Fibroblast of skin of right biceps (primary cell): ENCODE results near the gene KRTAP29-1.
"Not testable (repeated sequence)": the region's sequence is repeated elsewhere in the genome, so short reads cannot be mapped to it uniquely, and the experiment has no call there.

Experiments used
- DNase-seq: peaks from one replicate; pipeline ENCODE4 v3.0.0-alpha.2; 2013

KRTAP29-1 gene

GRCh38 chr17:41301916-41302901 lies at the start of gene KRTAP29-1:
Gene KRTAP29-1 (minus strand): TSS chr17:41302851. CDS start chr17:41302851, 0 bp downstream.
- DNase-seq: no peak

- no peak for DNase-seq
Observed at GRCh38 chr17:41351177-41351576, 48.5 kb upstream of the KRTAP29-1 start.

GRCh38 chr17:41350381-41350878 lies 47.8 kb upstream of the KRTAP29-1 start, which contains the start of gene KRT33A:
Gene KRT33A (minus strand): TSS chr17:41350828. CDS start chr17:41350767, 61 bp downstream.
- not testable (repeated sequence) for DNase-seq

- no peak for DNase-seq
Observed at GRCh38 chr17:41347869-41348760, 45.5 kb upstream of the KRTAP29-1 start.

- DNase-seq: not testable (repeated sequence)
Observed at GRCh38 chr17:41346421-41346820, 43.8 kb upstream of the KRTAP29-1 start.

- no peak for DNase-seq
Observed at GRCh38 chr17:41345992-41346391, 43.3 kb upstream of the KRTAP29-1 start.

- no peak for DNase-seq
Observed at GRCh38 chr17:41343029-41343428, 40.4 kb upstream of the KRTAP29-1 start.

- no peak for DNase-seq
Observed at GRCh38 chr17:41340934-41341861, 38.5 kb upstream of the KRTAP29-1 start.

GRCh38 chr17:41340494-41340893 lies 37.8 kb upstream of the KRTAP29-1 start:
- DNase-seq: no peak

GRCh38 chr17:41339571-41340172 lies 37.0 kb upstream of the KRTAP29-1 start:
- no peak for DNase-seq

- DNase-seq: no peak
Observed at GRCh38 chr17:41338961-41339485, 36.4 kb upstream of the KRTAP29-1 start.

GRCh38 chr17:41335747-41336146 lies 33.1 kb upstream of the KRTAP29-1 start:
- no peak for DNase-seq

- no peak for DNase-seq
Observed at GRCh38 chr17:41334385-41335305, 32.0 kb upstream of the KRTAP29-1 start.

GRCh38 chr17:41333836-41334235 lies 31.2 kb upstream of the KRTAP29-1 start:
- no peak for DNase-seq

GRCh38 chr17:41333098-41333497 lies 30.4 kb upstream of the KRTAP29-1 start:
- no peak for DNase-seq

- no peak for DNase-seq
Observed at GRCh38 chr17:41332239-41332638, 29.6 kb upstream of the KRTAP29-1 start.

GRCh38 chr17:41331606-41332005 lies 29.0 kb upstream of the KRTAP29-1 start:
- DNase-seq: no peak

GRCh38 chr17:41329279-41329948 lies 26.8 kb upstream of the KRTAP29-1 start:
- DNase-seq: peak; percentile 58

GRCh38 chr17:41328207-41328606 lies 25.6 kb upstream of the KRTAP29-1 start:
- no peak for DNase-seq
